Measurements from ENCODE around the gene BICDL1. TPM values are rescaled to one million over a fixed set of nuclear protein-coding genes. Genes with fewer than 3 reads are reported as not detected.

The BICDL1 gene
- total and polyA plus RNA-seq, 2 experiments from 2014 or later, result not detected

DNA sequence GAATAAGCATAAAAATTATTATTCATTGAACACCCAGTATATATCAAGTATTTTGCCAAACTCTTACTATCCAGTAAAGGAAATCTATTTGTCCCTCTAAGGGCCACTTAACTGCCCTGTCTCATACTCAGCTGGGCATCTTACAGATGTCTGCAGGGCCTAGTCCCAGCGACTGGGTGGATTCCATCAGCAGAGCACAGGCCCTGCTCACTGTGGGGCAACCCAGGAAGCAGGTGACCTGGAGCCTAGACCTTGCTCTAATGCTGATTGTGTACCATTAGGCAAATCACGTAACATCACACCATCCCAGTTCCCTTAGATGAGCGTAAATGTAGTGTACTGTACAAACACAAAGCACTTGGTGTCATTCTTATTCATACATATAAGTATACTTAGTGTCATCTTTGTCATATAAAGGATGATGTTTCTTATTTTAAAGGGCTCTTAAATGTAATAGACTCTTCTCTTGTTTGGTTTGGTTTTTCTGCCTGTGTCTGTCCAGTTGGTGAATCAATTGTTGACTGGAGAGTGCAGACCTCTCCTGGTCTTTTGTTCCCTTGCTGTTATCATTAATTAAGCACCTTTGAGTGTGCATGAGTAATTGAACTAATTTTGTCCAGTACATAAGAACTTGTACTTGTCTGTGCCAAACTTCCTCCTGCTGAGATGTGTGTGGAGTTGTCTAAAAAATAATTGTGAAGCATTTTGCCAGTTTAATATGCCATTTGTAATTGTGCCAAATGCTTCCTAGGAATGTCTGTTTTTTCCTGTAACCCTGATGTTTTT is 78.2 kb downstream of the BICDL1 start:
- H3K27ac ChIP-seq, result no peak overlapping the region
- H3K9me3 ChIP-seq (ENCODE audit: low read depth), result no peaks in the 10 kb centered on the region
- no peak for TF ChIP-seq EZH2phosphoT487 (IDR thresholded peaks at IDR 0.05; ENCODE audit: insufficient read depth, low read depth)
- TF ChIP-seq EZH2 (IDR thresholded peaks at IDR 0.05; ENCODE audit: insufficient read depth, poor library complexity, severe bottlenecking), result no peak
- no peak overlapping the region for H3K4me3 ChIP-seq
- no peaks in the 10 kb centered on the region for H3K36me3 ChIP-seq (ENCODE audit: low read depth)
- 35 to 42% methylated on average over 3 of the region's 3 CpGs for WGBS, 2 experiments (ENCODE audit: low coverage in 1 of 2, low lambda C conversion rate in 2 of 2, missing lambda C conversion rate in 2 of 2)
- in situ Hi-C loops (cut with MboI), result no loop called here
- H4K20me1 ChIP-seq (ENCODE audit: insufficient read depth), result no peaks in the 10 kb centered on the region
- no peak for DNase-seq
- no peaks in the 10 kb centered on the region for H3K4me1 ChIP-seq (ENCODE audit: insufficient read depth)
- no peaks in the 10 kb centered on the region for H3F3A ChIP-seq (ENCODE audit: insufficient read depth)
- no peaks in the 10 kb centered on the region for H3K79me2 ChIP-seq (ENCODE audit: insufficient read depth)
- H3K4me2 ChIP-seq (ENCODE audit: unreplicated experiment), result no peak overlapping the region
- no peaks in the 10 kb centered on the region for H3K9me2 ChIP-seq (ENCODE audit: insufficient read depth)
- peaks cover 54% of the 10 kb centered on the region for H3K27me3 ChIP-seq (replicated peaks; ENCODE audit: insufficient read depth)
- no peak overlapping the region for H3K9ac ChIP-seq
- H2AFZ ChIP-seq, result no peak overlapping the region

DNA sequence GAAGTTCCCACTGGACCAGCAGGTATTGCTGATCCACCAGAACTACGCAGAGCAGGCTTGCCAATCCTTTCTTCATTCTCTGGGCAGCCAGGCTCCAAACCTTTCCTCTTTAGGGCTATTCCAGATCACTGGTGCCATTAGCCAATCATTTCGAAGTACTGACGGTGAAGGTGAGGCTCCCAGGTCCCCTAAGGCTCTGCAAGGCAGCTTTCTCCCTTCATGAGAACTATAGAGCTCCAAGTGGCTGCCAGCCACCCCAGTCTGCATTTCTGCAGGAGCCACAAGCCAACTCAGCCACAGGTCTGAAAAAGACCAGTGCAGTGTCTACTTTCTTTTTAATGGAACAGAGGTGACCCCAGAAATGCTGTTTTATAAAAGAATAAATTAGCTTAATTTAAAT is 78.9 kb downstream of the BICDL1 start:
- H3K27me3 ChIP-seq (replicated peaks; ENCODE audit: insufficient read depth), result peaks cover 55% of the 10 kb centered on the region
- H3K79me2 ChIP-seq (ENCODE audit: insufficient read depth), result no peaks in the 10 kb centered on the region
- WGBS, 2 experiments (ENCODE audit: low coverage in 1 of 2, low lambda C conversion rate in 2 of 2, missing lambda C conversion rate in 2 of 2), result 69 to 71% methylated on average over 3 of the region's 3 CpGs
- H3F3A ChIP-seq (ENCODE audit: insufficient read depth), result no peaks in the 10 kb centered on the region
- H2AFZ ChIP-seq, result no peak overlapping the region
- no peak overlapping the region for H3K27ac ChIP-seq
- in situ Hi-C loops (cut with MboI), result no loop called here
- H3K4me1 ChIP-seq (ENCODE audit: insufficient read depth), result no peaks in the 10 kb centered on the region
- no peaks in the 10 kb centered on the region for H3K9me3 ChIP-seq (ENCODE audit: low read depth)
- no peak overlapping the region for H3K4me2 ChIP-seq (ENCODE audit: unreplicated experiment)
- no peaks in the 10 kb centered on the region for H4K20me1 ChIP-seq (ENCODE audit: insufficient read depth)
- H3K9ac ChIP-seq, result no peak overlapping the region
- no peak for TF ChIP-seq EZH2 (IDR thresholded peaks at IDR 0.05; ENCODE audit: insufficient read depth, poor library complexity, severe bottlenecking)
- DNase-seq, result no peak
- no peak overlapping the region for H3K4me3 ChIP-seq
- no peaks in the 10 kb centered on the region for H3K36me3 ChIP-seq (ENCODE audit: low read depth)
- no peaks in the 10 kb centered on the region for H3K9me2 ChIP-seq (ENCODE audit: insufficient read depth)

DNA sequence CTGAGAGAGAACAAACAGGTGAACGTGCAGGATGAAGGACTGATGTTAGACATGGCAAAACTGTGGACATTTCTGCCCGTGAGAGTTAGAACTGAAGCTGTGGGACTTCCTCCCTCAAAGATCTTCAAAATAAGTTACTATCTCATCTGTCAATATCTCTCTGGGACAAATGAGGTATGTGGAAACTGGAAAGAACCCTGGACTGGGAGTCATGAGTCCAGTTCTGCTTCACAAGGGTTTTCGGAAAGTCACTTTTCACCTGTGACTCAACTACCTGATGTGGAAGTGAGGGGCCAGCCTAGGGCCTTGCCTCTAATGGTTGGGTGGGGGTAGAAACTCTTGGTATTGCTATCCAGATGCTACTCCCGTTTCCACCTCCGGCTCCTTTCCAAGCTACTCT is 80.2 kb downstream of the BICDL1 start:
- WGBS, 2 experiments (ENCODE audit: low coverage in 1 of 2, low lambda C conversion rate in 2 of 2, missing lambda C conversion rate in 2 of 2), result 65 to 68% methylated on average over 5 of the region's 5 CpGs
- no peak overlapping the region for H3K9ac ChIP-seq
- H3K4me3 ChIP-seq, result no peak overlapping the region
- H3K27ac ChIP-seq, result no peak overlapping the region
- TF ChIP-seq EZH2phosphoT487 (IDR thresholded peaks at IDR 0.05; ENCODE audit: insufficient read depth, low read depth), result no peak
- no peak for TF ChIP-seq EZH2 (IDR thresholded peaks at IDR 0.05; ENCODE audit: insufficient read depth, poor library complexity, severe bottlenecking)
- H3K27me3 ChIP-seq (replicated peaks; ENCODE audit: insufficient read depth), result peaks cover 42% of the 10 kb centered on the region
- no peaks in the 10 kb centered on the region for H3K4me1 ChIP-seq (ENCODE audit: insufficient read depth)
- no peaks in the 10 kb centered on the region for H3K9me3 ChIP-seq (ENCODE audit: low read depth)
- no peak overlapping the region for H2AFZ ChIP-seq
- H3K4me2 ChIP-seq (ENCODE audit: unreplicated experiment), result no peak overlapping the region
- no peaks in the 10 kb centered on the region for H3K79me2 ChIP-seq (ENCODE audit: insufficient read depth)
- no peak for DNase-seq
- in situ Hi-C loops (cut with MboI), result no loop called here
- H3K9me2 ChIP-seq (ENCODE audit: insufficient read depth), result no peaks in the 10 kb centered on the region
- H3K36me3 ChIP-seq (ENCODE audit: low read depth), result no peaks in the 10 kb centered on the region
- H4K20me1 ChIP-seq (ENCODE audit: insufficient read depth), result no peaks in the 10 kb centered on the region
- H3F3A ChIP-seq (ENCODE audit: insufficient read depth), result no peaks in the 10 kb centered on the region

DNA sequence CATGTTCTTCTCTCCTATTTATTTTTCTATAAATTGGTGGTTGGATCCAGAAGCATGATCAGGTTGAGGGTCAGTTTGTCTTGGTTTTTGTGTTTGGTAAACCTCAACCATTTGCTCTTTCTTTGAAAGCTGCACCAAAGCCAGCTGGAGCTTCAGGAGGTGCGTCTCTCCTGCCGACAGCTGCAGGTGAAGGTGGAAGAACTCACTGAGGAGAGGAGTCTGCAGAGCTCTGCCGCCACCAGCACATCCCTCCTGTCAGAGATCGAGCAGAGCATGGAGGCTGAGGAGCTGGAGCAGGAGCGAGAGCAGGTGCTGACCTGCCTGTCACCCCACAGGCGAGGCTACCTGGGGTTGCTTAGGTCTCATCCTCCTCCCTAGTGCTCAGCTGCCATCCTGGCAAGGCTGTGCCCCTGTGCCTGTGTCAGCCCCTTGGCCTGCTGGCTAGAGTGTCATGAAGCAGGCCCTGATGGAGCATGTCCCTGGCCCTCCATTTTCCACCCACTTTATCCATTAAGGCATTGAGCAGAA is 82.5 kb downstream of the BICDL1 start:
- no peaks in the 10 kb centered on the region for H3K4me1 ChIP-seq (ENCODE audit: insufficient read depth)
- H3K9me2 ChIP-seq (ENCODE audit: insufficient read depth), result no peaks in the 10 kb centered on the region
- H3K36me3 ChIP-seq (ENCODE audit: low read depth), result no peaks in the 10 kb centered on the region
- H3F3A ChIP-seq (ENCODE audit: insufficient read depth), result no peaks in the 10 kb centered on the region
- no peak overlapping the region for H2AFZ ChIP-seq
- H4K20me1 ChIP-seq (ENCODE audit: insufficient read depth), result no peaks in the 10 kb centered on the region
- no peak overlapping the region for H3K27ac ChIP-seq
- no peak overlapping the region for H3K4me3 ChIP-seq
- no peaks in the 10 kb centered on the region for H3K9me3 ChIP-seq (ENCODE audit: low read depth)
- H3K27me3 ChIP-seq (replicated peaks; ENCODE audit: insufficient read depth), result peaks cover 24% of the 10 kb centered on the region
- no peak for DNase-seq
- no peaks in the 10 kb centered on the region for H3K79me2 ChIP-seq (ENCODE audit: insufficient read depth)
- no peak overlapping the region for H3K9ac ChIP-seq
- TF ChIP-seq EZH2phosphoT487 (IDR thresholded peaks at IDR 0.05; ENCODE audit: insufficient read depth, low read depth) (no peak), EZH2 (IDR thresholded peaks at IDR 0.05; ENCODE audit: insufficient read depth, poor library complexity, severe bottlenecking) (no peak)
- 63 to 68% methylated on average over 6 of the region's 6 CpGs for WGBS, 2 experiments (ENCODE audit: low coverage in 1 of 2, low lambda C conversion rate in 2 of 2, missing lambda C conversion rate in 2 of 2)
- H3K4me2 ChIP-seq (ENCODE audit: unreplicated experiment), result no peak overlapping the region
- in situ Hi-C loops (cut with MboI), result no loop called here

Data from GM23248 (cell line).